ENCODE measurements around the gene IKBKE. TPM values are rescaled to one million over a fixed set of nuclear protein-coding genes. Genes with fewer than 3 reads are reported as not detected.
A peak's percentile ranks its signal among the peaks of the same experiment; 100 is the strongest.

IKBKE gene
- 116 and 132 TPM in 2 replicates for total RNA-seq (2013; cell fraction: nucleolus; rRNA removed)
- 23.5 and 23.9 TPM in 2 replicates for total RNA-seq (2014; rRNA removed)
- 14.6 and 17.1 TPM in 2 replicates for total RNA-seq (2014; rRNA removed; fragmentation: Illumina TruSeq; extraction: Trizol)
- total RNA-seq (2021) = 30.0 and 33.4 TPM in 2 replicates
- 7.9 TPM for polyA plus RNA-seq (2011; ENCODE audit: low read depth)
- polyA plus RNA-seq (2011; rRNA removed) = 19.7 and 35.1 TPM in 2 replicates
- polyA plus RNA-seq (2011; cell fraction: cytosol; rRNA removed) = 31.4 and 42.1 TPM in 2 replicates
- 133 and 147 TPM in 2 replicates for polyA plus RNA-seq (2011; cell fraction: nucleus; rRNA removed)
- polyA plus RNA-seq (2012) = 13.0 and 14.1 TPM in 2 replicates
- 6.7 and 17.0 TPM in 2 replicates for polyA plus RNA-seq (2014; fragmentation: Illumina TruSeq; extraction: Trizol)
- polyA plus RNA-seq (2014; fragmentation: Nextera tagmentation; extraction: Ambion mirVana) = 10 to 100 TPM; 12.8 to 19.2 TPM
- polyA plus RNA-seq (2014; rRNA removed) = 23.0 and 25.8 TPM in 2 replicates
- polyA plus RNA-seq (2016; fragmentation: Nextera tagmentation; extraction: Ambion mirVana) = 10 to 100 TPM; 23.1 to 24.7 TPM
- polyA minus RNA-seq (2011; rRNA and poly(A)+ RNA removed) = 45.0 and 70.6 TPM in 2 replicates
- 13.2 and 14.0 TPM in 2 replicates for polyA minus RNA-seq (2011; cell fraction: cytosol; rRNA and poly(A)+ RNA removed)
- 62.1 and 104 TPM in 2 replicates for polyA minus RNA-seq (2011; cell fraction: nucleus; rRNA and poly(A)+ RNA removed)
- Bru-seq, nascent RNA = percentile 68 among the genes with signal in this experiment
- percentile 75 among the genes with signal in this experiment for BruChase-seq, experiment 1, labeled RNA remaining after a 6-hour chase
- percentile 68 among the genes with signal in this experiment for BruChase-seq, experiment 2, labeled RNA remaining after a 2-hour chase
- long read RNA-seq, experiment 1, transcript IKBKE-203 (22 exons, 3,221 nt) = major isoform, 6 of 21 reads
- long read RNA-seq, experiment 1, partial matches to known transcripts = 2 of 21 reads
- long read RNA-seq, experiment 1, other reads (novel, unspliced or antisense) = 6 of 21 reads
- long read RNA-seq, experiment 2, transcript IKBKE-202 (5 exons, 678 nt) = major isoform, 15 of 30 reads
- long read RNA-seq, experiment 2, partial matches to known transcripts = 4 of 30 reads
- long read RNA-seq, experiment 2, other reads (novel, unspliced or antisense) = 8 of 30 reads

- Histone ChIP-seq H3K27me3 (replicated peaks in 1 of 2; ENCODE audit: control insufficient read depth in 2 of 2, insufficient read depth in 2 of 2, low read length in 1 of 2) (no peaks in the 10 kb centered on the region), H3K36me3 (ENCODE audit: control insufficient read depth in 2 of 2, insufficient read depth in 2 of 2, low read length in 1 of 2) (peaks cover 6 to 10% of the 10 kb centered on the region in 2 experiments; a peak in 3 of 4 replicates), H4K20me1 (ENCODE audit: control insufficient read depth, insufficient read depth) (no peaks in the 10 kb centered on the region), H3K4me1 (ENCODE audit: control insufficient read depth, insufficient read depth, low read length) (peaks cover 66% of the 10 kb centered on the region), H3K4me3 (peak within 1 kb of the TSS; percentile 94), H2AFZ (ENCODE audit: control insufficient read depth, low read depth, low read length) (peak within 1 kb of the TSS; percentile 41), H3K27ac (ENCODE audit: control insufficient read depth, insufficient read depth) (peak within 1 kb of the TSS; percentile 88), H3K9ac (ENCODE audit: control insufficient read depth, insufficient read depth, low read length) (peak within 1 kb of the TSS; percentile 77), H3K4me2 (ENCODE audit: control insufficient read depth, insufficient read depth) (peak within 1 kb of the TSS; percentile 99), H3K9me3 (replicated peaks; ENCODE audit: control insufficient read depth, insufficient read depth, low read length) (no peaks in the 10 kb centered on the region), H3K79me2 (ENCODE audit: control insufficient read depth, insufficient read depth, low read length) (peaks cover 37% of the 10 kb centered on the region)
- ATAC-seq (peak; percentile 73), FAIRE-seq (peak; percentile 27), DNase-seq (ENCODE audit: low read depth, low spot score) (no peak)
- in situ Hi-C loops (cut with MboI) (no loop called here), intact Hi-C loops (cut with micrococcal nuclease; ENCODE audit: unreplicated experiment) (loop anchor here (2.0 to 5.0 kb wide), 2 partner anchors 35 to 87 kb away; no protein-coding TSS in a partner anchor)
- under 1% methylated on average over 10 of the region's 10 CpGs for WGBS (ENCODE audit: insufficient coverage, insufficient replicate concordance, low lambda C conversion rate, missing lambda C conversion rate)
- no TSS peak for BruUV-seq (replicated peaks)
- RAD21 ChIA-PET (ENCODE audit: unreplicated experiment) = interaction anchor here (0.6 to 3.6 kb wide), 24 partner anchors 8 to 512 kb away, joined by 3 to 55 read pairs (median 4); partner anchors contain the start of genes DYRK3 and RASSF5
- POLR2A ChIA-PET = interaction anchor here (0.6 to 4.3 kb wide), 27 partner anchors 9 to 877 kb away, joined by 3 to 37 read pairs (median 4); partner anchors contain the start of gene DYRK3
- SMC1A ChIA-PET (ENCODE audit: uncharacterized antibody, unreplicated experiment) = interaction anchor here (0.6 to 4.4 kb wide), 20 partner anchors 8 to 1296 kb away, joined by 3 to 31 read pairs (median 8); partner anchors contain the start of genes EIF2D and RASSF5
- CTCF ChIA-PET = interaction anchor here (0.6 to 4.1 kb wide), 23 partner anchors 8 to 416 kb away, joined by 3 to 61 read pairs (median 5); partner anchors contain the start of gene DYRK3
- no peak for TF ChIP-seq NR2C1 (IDR thresholded peaks at IDR 0.05)
- TF ChIP-seq ZNF384 (IDR thresholded peaks at IDR 0.05; ENCODE audit: borderline replicate concordance, low read depth, low read length) = no peak
- TF ChIP-seq POLR2AphosphoS5 (IDR thresholded peaks at IDR 0.05; ENCODE audit: low read length) = peak; percentile 44
- peak; percentile 59; the same call in 1 of the 2 replicates for TF ChIP-seq MXI1 (IDR thresholded peaks at IDR 0.05; ENCODE audit: low read depth, low read length)
- TF ChIP-seq YY1 (IDR thresholded peaks at IDR 0.05; ENCODE audit: low read depth, low read length) = 0 out of 2 replicates have a peak, but pooled peaks have one; percentile 8
- TF ChIP-seq NR2F1 (conservative IDR thresholded peaks at IDR 0.05) = no peak
- peak; percentile 40; the same call in 1 of the 2 replicates for TF ChIP-seq RUNX3 (IDR thresholded peaks at IDR 0.05; ENCODE audit: low read length)
- TF ChIP-seq PKNOX1 (IDR thresholded peaks at IDR 0.05) = peak; percentile 41; the same call in 1 of the 2 replicates
- no peak for TF ChIP-seq POU2F2 (IDR thresholded peaks at IDR 0.05; ENCODE audit: borderline replicate concordance, low read depth, low read length)
- no peak for TF ChIP-seq KDM1A (IDR thresholded peaks at IDR 0.05; ENCODE audit: borderline replicate concordance)
- TF ChIP-seq POLR2A (IDR thresholded peaks at IDR 0.05; ENCODE audit: low read depth, low read length) = peak; percentile 68
- no peak for TF ChIP-seq ZNF217 (IDR thresholded peaks at IDR 0.05)
- TF ChIP-seq ZNF24 (IDR thresholded peaks at IDR 0.05) = no peak
- TF ChIP-seq E4F1 (IDR thresholded peaks at IDR 0.05; ENCODE audit: borderline replicate concordance, partially characterized antibody) = peak; percentile 75
- peak; percentile 52; the same call in 1 of the 2 replicates for TF ChIP-seq ESRRA (IDR thresholded peaks at IDR 0.05; ENCODE audit: low read length)
- peak; percentile 94 for TF ChIP-seq SPI1 (IDR thresholded peaks at IDR 0.05; ENCODE audit: borderline replicate concordance, insufficient read depth, low read depth, low read length)
Observed at GRCh38 chr1:206469933-206470691, at the start of gene IKBKE. IKBKE (plus strand) TSS chr1:206470476; CDS start chr1:206473228, 2,752 bp downstream.

Data from GM12878 (cell line).